GM21423 (cell line): ENCODE data around the gene C1QTNF9.
"Not testable (repeated sequence)": the region's sequence is repeated elsewhere in the genome, so short reads cannot be mapped to it uniquely, and the experiment has no call there.

Experiments used
- ATAC-seq: cut with Tn5 transposase; IDR thresholded peaks from one replicate; pipeline ENCODE4 v1.9.1; 2021; ENCODE audit warnings: mild to moderate bottlenecking, moderate library complexity; ENCODE audit not compliant: unreplicated experiment

C1QTNF9 gene

GRCh38 chr13:24281188-24282008, 28.0 kb upstream of the C1QTNF9 start:
- ATAC-seq = no peak

DNA sequence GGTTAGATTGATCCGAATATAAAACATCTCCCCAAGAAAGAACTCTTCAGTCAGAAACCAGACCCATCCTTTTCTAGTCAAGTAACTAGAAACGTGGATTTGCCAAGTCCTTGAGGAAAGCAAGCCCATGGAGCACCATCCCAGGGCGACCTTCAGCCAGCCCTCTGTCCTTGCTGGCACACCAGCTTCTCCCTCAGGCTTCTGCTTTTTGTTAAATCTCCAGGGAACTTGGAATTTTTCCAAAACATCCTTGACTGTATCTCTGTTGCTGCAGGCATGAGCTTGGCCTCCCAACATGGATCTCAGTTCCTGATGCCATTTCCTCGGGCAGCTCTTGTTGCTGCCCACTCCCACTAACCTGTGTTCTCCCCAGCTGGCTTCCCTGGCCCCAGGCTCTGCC, 27.1 kb upstream of the C1QTNF9 start:
- no peak for ATAC-seq

DNA sequence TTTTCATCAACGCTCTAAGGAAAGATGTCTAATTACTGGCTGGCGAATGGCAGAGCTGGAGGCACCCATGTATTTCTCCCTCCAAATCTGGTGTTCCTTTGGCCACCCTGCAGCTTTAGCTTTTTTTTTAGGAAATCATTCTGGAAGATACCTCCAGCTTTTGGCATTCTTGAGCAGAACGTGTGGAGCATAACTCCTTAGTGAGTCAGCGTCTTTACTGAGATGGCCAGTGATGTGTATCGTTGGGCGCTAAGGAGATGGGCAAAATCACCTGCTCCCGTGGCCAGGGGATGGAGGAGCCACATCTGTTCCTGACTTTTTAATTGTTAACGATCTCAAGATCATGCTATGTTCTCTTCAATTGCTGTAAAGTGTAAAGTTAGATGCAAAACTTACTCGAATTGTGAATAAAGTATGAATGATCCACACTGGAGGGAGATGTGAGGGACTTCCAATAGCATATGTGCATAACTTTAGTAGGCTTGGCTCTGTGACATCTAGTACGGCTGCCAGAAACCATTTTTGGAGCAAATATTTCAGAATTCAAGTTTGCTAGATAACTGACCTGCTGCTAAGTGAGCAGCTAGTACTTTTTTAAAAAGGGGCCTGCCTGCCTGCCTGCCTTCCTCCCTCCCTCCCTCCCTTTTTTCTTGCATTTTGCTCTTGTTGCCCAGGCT, 24.4 kb upstream of the C1QTNF9 start:
- ATAC-seq = no peak

DNA sequence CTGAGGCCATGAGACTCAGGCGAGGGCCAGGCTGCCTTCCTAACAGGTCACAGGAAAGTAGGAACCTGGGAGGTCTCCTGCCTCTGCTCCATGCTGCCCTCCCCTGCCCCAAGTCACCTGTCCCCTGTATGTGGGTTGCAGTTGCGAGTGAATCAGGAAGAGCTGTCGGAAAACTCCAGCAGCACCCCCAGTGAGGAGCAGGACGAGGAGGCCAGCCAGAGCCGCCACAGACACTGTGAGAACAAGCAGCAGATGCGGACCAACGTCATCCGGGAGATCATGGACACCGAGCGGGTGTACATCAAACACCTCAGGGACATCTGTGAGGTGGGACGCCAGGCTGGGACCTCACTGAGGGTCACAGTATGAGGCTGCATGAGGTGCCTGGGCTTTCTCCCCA, 22.8 kb upstream of the C1QTNF9 start:
- no peak for ATAC-seq

DNA sequence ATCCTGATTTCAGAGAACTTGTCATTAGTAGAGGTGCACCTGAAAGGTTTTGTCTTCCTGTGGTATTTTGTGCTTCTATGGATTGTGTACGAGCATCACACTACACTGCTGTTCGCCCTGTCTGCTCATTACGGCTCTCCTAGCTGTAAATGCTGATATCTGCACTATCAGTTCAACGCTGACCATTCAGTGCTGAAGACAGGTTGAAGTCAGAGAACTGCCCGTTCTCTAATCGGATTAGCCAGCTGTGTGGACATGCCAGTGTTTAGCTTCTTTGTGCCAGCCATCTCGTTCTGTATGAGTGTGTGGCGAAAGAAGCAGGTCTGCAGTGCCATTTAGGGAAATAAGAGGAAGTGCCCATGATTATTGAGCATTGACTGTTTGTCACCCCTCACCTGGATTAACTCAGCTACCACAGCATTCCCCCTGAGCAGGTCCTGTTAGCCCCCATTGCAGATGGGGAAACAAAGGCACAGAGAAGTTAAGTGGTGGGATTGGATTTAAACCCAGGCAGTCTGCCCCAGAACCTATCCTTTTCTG, 21.6 kb upstream of the C1QTNF9 start:
- no peak for ATAC-seq

DNA sequence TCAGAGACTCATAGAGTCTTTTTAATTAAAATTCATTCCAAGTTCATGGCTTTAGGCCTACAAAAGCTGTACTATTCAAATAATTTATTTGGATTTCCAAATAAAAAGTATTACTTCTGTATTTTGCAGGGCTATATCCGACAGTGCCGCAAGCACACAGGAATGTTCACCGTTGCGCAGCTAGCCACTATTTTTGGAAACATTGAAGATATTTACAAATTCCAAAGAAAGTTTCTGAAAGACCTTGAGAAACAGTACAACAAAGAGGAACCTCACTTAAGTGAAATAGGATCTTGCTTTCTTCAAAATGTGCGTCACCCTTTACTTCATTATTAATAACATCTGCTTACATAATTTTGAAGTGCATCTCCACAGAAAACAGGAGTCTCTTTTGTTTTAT, 20.5 kb upstream of the C1QTNF9 start:
- no peak for ATAC-seq

DNA sequence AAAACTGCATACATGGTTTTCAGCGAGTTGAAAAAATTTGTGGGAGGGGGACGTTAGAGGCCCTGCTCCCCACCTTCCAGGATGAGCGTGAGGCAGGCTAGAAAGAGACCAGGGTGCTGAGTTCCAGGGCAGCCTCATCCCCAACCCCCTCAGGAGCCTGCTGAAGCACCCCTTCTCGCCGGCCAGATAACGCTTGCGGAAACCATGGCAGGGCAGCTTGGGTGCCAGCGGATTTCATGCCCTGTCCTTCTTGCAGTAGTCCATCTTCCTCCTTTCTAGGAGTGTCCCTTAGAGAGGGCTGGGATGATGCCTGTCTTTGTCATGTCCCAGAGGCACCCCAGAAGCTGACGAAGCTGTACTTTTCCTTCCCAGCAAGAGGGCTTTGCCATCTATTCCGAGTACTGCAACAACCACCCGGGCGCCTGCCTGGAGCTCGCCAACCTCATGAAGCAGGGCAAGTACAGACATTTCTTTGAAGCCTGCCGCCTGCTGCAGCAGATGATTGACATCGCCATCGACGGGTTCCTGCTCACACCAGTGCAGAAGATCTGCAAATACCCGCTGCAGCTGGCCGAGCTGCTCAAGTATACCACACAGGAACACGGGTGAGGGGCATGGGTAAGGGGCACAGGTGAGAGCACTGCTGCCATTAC, 19.0 kb upstream of the C1QTNF9 start:
- ATAC-seq = no peak

DNA sequence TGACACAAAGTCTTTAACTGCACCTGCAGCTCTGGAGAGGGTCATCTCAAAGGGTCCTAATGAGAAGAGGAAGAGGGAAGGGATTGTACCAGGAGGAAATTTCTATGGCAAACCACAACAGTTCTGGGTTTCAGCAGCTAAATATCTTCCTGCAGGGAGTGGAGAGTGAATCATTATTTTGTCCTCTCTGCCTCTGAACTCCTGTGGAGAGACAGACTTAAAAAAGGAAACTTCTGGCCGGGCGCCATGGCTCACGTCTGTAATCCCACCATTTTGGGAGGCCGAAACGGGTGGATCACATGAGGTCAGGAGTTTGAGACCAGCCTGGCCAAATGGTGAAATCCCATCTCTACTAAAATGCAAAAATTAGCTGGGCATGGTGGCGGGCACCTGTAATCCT, 16.9 kb upstream of the C1QTNF9 start:
- ATAC-seq = no peak

- ATAC-seq = no peak
Observed at GRCh38 chr13:24293746-24294145, 15.6 kb upstream of the C1QTNF9 start.

DNA sequence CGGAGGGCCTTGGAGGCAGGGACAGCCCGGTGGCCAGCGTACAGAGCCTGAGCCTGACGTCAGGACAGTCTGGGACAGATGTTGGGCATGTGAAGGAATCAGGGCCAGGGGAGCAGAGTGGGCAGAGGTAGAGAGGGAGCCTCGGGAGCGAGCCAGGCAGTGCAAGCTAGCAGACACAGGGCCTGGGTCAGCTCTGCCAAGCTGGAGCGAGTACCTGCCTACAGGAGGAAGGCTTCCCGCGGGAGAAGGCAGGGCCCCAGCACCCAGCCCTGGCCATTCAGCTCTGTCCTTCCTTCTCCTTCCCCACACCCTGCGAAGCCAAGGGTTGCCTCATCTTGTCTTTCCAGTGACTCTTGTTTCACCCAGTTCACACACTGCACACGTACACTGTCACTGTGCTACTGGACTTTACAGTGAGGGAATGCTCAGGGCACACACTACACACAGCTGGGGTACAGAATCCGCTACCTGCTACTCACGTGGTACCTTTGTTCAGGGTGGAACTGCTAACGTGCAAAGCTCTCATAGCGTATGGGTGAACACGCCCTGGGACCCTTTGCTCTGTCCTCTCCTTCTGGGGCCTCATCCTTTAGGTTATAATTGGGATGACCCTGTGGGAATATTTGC, 9.8 kb upstream of the C1QTNF9 start:
- ATAC-seq = no peak

DNA sequence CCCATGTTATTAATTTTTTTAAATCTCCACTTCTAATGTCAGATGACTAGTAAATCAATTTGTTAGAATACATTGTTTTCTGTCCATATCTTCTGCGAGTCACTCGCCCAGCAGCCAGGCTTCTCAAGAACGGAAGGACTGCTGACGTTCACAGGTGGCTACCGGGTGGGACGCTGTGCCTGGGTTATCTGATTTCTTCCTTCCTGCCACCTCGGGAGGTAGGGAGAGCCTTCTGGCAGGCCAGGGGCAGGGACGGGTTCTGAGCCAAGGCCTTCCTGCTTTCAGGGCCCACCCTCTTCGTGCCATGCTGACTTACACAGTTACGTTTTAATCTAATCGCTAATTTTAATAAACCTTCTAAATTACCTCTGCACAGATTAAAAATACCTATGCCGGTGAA, 7.9 kb upstream of the C1QTNF9 start:
- ATAC-seq = no peak

DNA sequence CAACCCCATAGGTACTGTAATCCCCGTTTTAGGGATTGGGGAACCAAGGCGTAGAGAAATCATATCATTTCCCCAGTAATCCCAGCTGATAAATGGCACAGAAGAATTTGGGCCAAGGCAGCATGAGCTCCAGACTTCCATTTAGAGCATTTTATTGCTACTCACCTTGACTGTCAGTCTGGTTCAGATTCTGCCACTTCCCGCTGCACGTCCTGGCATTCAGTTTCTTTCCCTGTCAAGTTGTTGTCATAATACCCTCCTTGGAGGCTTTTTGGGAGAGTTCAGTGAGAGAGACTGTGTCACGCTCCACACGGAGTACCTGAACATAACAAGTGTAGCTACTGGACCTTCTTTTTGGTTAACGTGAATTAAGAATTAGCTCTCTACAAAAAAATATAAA, 7.5 kb upstream of the C1QTNF9 start:
- ATAC-seq = no peak

GRCh38 chr13:24304620-24305019, 4.8 kb upstream of the C1QTNF9 start:
- no peak for ATAC-seq

DNA sequence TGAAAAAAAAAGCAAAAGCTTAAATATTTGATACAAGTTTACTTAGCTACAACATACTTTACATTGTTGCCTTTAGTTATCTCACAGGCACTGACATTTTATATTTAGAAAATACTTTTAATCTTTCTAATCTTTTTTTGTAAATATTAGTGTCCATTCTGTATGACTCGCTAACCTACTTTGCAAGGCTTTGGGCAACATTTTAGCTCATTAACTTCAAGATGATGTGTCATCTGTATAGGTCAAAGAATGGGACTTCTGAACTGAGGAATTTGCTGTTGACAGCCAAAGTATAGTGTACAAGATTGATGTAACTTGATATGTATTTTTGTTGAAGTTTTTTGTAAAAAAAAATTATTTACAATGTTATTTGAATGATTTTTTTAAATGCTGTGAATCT, 2.7 kb upstream of the C1QTNF9 start:
- ATAC-seq = no peak

- no peak for ATAC-seq
Observed at GRCh38 chr13:24307211-24308067, 1.9 kb upstream of the C1QTNF9 start.

DNA sequence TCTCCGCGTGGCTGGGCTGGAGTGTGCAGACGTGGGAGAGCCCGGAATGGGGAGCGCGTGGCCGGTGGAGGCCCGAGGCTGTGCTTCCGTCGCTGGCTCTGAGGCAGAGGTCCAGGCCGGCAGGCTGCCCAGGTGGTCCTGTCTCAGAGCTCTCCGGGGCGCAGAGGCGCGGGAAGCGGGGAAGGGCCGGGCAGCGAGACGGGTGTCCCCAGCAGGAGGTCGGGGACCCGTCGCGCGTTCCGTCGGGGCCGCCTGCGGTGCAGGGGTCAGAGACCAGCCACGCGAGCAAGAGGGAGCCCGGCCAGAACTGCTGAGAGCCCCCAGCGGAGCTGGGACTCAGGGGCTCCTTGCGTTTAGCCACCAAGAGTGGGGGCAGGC, 1.3 kb upstream of the C1QTNF9 start:
- no peak for ATAC-seq

GRCh38 chr13:24308488-24309020, 826 bp upstream of the C1QTNF9 start:
- no peak for ATAC-seq

DNA sequence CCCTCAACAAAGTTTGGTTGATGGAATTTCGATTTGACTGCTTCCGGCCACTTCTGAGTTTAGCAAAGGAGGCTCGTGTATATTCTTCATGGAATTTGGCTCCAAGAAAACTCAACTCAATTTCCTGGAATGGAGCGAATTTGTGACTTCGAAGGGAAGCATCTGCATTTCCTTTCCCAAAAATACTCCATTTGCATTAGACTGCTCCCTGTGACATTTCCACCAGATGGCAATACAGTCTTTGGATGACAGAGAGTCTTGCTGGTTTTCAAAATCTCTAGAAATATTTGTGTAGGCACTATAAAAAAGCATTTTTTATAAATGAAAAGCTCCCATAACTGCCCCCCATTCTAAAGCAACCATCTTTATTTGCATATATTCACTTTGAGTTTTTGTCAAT, 4.1 kb downstream of the C1QTNF9 start:
- no peak for ATAC-seq

- not testable (repeated sequence) for ATAC-seq
Observed at GRCh38 chr13:24317835-24318234, 8.5 kb downstream of the C1QTNF9 start.

DNA sequence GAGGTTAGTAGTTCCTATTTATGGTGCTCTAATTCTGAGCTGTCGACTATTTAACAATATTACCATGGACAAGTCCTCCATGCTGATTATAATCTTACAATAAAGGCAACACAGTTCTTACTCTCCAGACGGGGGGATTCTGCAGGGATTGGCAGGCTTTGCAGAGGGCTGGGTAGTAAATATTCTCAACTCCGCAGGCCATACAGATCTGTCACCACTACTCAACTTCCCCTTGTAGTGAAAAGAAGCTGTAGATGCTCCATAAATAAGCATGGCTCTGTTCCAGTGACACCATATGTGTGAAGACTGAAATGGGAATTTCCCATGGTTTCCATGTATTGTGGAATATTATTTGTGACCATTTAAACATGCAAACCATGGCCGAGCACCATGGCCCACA, 9.5 kb downstream of the C1QTNF9 start:
- ATAC-seq = not testable (repeated sequence)
